Measurements from ENCODE around the gene IFTAP.
"Not testable (repeated sequence)": the region's sequence is repeated elsewhere in the genome, so short reads cannot be mapped to it uniquely, and the experiment has no call there.

Gene IFTAP

GRCh38 chr11:36672815-36673450 lies 78.6 kb downstream of the IFTAP start:
- H3K4me3 ChIP-seq (ENCODE audit: low read depth, low read length): no peak overlapping the region
- CTCF ChIA-PET: interaction anchor here (0.7 to 4.9 kb wide), 9 partner anchors 12 to 1396 kb away, joined by 3 to 60 read pairs (median 6); no protein-coding TSS in a partner anchor

GRCh38 chr11:36679547-36679946 lies 85.2 kb downstream of the IFTAP start:
- H3K27ac ChIP-seq (ENCODE audit: extremely low read depth, low read depth, low read length); H3K4me3 ChIP-seq (ENCODE audit: low read depth, low read length); POLR2A ChIA-PET; CTCF ChIA-PET; H3K9me3 ChIP-seq (ENCODE audit: control insufficient read depth, insufficient read depth, low read depth, low read length); H3K4me1 ChIP-seq (ENCODE audit: control insufficient read depth, insufficient read depth, low read length); H3K36me3 ChIP-seq (ENCODE audit: control insufficient read depth in 2 of 2, insufficient read depth in 1 of 2, low read length in 2 of 2): not testable (repeated sequence)
- peak; percentile 59; the same call in 1 of the 2 replicates for TF ChIP-seq ZNF146 (tag by site-specific recombination; IDR thresholded peaks at IDR 0.05)

More at GRCh38 chr11:36672815-36673450, 78.6 kb downstream of the IFTAP start:
- Histone ChIP-seq H3K4me1 (ENCODE audit: control insufficient read depth, insufficient read depth, low read length) (no peaks in the 10 kb centered on the region), H3K9me3 (ENCODE audit: control insufficient read depth, insufficient read depth, low read depth, low read length) (no peaks in the 10 kb centered on the region), H3K27ac (ENCODE audit: extremely low read depth, low read depth, low read length) (no peak overlapping the region), H3K36me3 (ENCODE audit: control insufficient read depth in 2 of 2, insufficient read depth in 1 of 2, low read length in 2 of 2) (no peaks in the 10 kb centered on the region)
- POLR2A ChIA-PET: no interaction called here
- no peak for TF ChIP-seq ZNF843 (tag by site-specific recombination; IDR thresholded peaks at IDR 0.05)
- no peak for TF ChIP-seq ZBTB48 (tag by site-specific recombination; IDR thresholded peaks at IDR 0.05)
- no peak for TF ChIP-seq ZNF214 (tag by site-specific recombination; IDR thresholded peaks at IDR 0.05; ENCODE audit: borderline replicate concordance)
- TF ChIP-seq ZNF776 (tag by site-specific recombination; IDR thresholded peaks at IDR 0.05; ENCODE audit: borderline replicate concordance): no peak
- peak; percentile 56 for TF ChIP-seq ZNF654 (tag by site-specific recombination; IDR thresholded peaks at IDR 0.05; ENCODE audit: low read depth)
- no peak for TF ChIP-seq HOXC10 (CRISPR knock-in tag; IDR thresholded peaks at IDR 0.05)
- no peak for TF ChIP-seq ZBTB11 (tag by site-specific recombination; conservative IDR thresholded peaks at IDR 0.05; ENCODE audit: low read depth)
- no peak for TF ChIP-seq ZNF514 (tag by site-specific recombination; IDR thresholded peaks at IDR 0.05)
- no peak for TF ChIP-seq ZNF529 (tag by site-specific recombination; IDR thresholded peaks at IDR 0.05; ENCODE audit: insufficient replicate concordance)

GRCh38 chr11:36683818-36684217 lies 89.5 kb downstream of the IFTAP start:
- POLR2A ChIA-PET: no interaction called here
- Histone ChIP-seq H3K36me3 (ENCODE audit: control insufficient read depth in 2 of 2, insufficient read depth in 1 of 2, low read length in 2 of 2) (no peaks in the 10 kb centered on the region), H3K9me3 (ENCODE audit: control insufficient read depth, insufficient read depth, low read depth, low read length) (no peaks in the 10 kb centered on the region), H3K27ac (ENCODE audit: extremely low read depth, low read depth, low read length) (no peak overlapping the region), H3K4me3 (ENCODE audit: low read depth, low read length) (no peak overlapping the region), H3K4me1 (ENCODE audit: control insufficient read depth, insufficient read depth, low read length) (no peaks in the 10 kb centered on the region)
- CTCF ChIA-PET: interaction anchor here (1.4 kb wide), 1 partner anchor 64 kb away, joined by 7 read pairs; no protein-coding TSS in a partner anchor
- TF ChIP-seq ZNF391 (tag by site-specific recombination; IDR thresholded peaks at IDR 0.05; ENCODE audit: borderline replicate concordance, low read depth) (no peak), ZNF184 (tag by site-specific recombination; IDR thresholded peaks at IDR 0.05) (no peak), ZNF24 (tag by site-specific recombination; IDR thresholded peaks at IDR 0.05) (no peak), PBX3 (CRISPR knock-in tag; IDR thresholded peaks at IDR 0.05) (no peak), ZNF121 (tag by site-specific recombination; IDR thresholded peaks at IDR 0.05) (no peak), ZNF677 (tag by site-specific recombination; IDR thresholded peaks at IDR 0.05) (no peak), ZSCAN4 (tag by site-specific recombination; IDR thresholded peaks at IDR 0.05) (no peak), ZSCAN5A (tag by site-specific recombination; IDR thresholded peaks at IDR 0.05) (no peak), ZNF510 (tag by site-specific recombination; IDR thresholded peaks at IDR 0.05; ENCODE audit: insufficient replicate concordance) (no peak), ZBTB11 (tag by site-specific recombination; conservative IDR thresholded peaks at IDR 0.05; ENCODE audit: low read depth) (no peak)
